OCI-LY3 (cell line): ENCODE data around the gene SOX5.
"Not testable (repeated sequence)": the region's sequence is repeated elsewhere in the genome, so short reads cannot be mapped to it uniquely, and the experiment has no call there.

Source experiments
- H2AFZ ChIP-seq: fragments of 200-600, 300-600 bp; shearing (Covaris generic); 2 replicates; pipeline ENCODE4 v1.6.0; 2014; ENCODE audit warnings: antibody characterized with exemption, low read depth, low read length
- H3K27ac ChIP-seq: fragments of 200-600, 300-600 bp; sonication (generic); 2 replicates; pipeline ENCODE4 v1.5.1; 2014; ENCODE audit warnings: mild to moderate bottlenecking, low read length, moderate library complexity, mixed read lengths
- H3K27me3 ChIP-seq: fragments of 200-600, 300-600 bp; sonication (generic); 2 replicates; pipeline ENCODE4 v1.6.1; 2014; ENCODE audit warnings: low read depth, low read length, mixed read lengths
- H3K36me3 ChIP-seq: fragments of 200-600, 300-600 bp; sonication (generic); replicated peaks from 2 replicates; pipeline ENCODE3; 2014; ENCODE audit warnings: low read depth, low read length, mixed read lengths
- H3K4me1 ChIP-seq: fragments of 300-600, 200-600 bp; sonication (generic); 2 replicates; pipeline ENCODE4 v1.6.1; 2014; ENCODE audit warnings: low read length, mixed read lengths
- H3K4me2 ChIP-seq: fragments of 200-600, 300-600 bp; sonication (generic); 2 replicates; pipeline ENCODE4 v1.6.1; 2014; ENCODE audit warnings: low read length, mixed read lengths
- H3K4me3 ChIP-seq: fragments of 300-600, 200-600 bp; sonication (generic); 2 replicates; pipeline ENCODE4 v1.5.1; 2014; ENCODE audit warnings: antibody characterized with exemption, mild to moderate bottlenecking, low read length, moderate library complexity
- H3K79me2 ChIP-seq: fragments of 300-600, 200-600 bp; shearing (Covaris generic); 2 replicates; pipeline ENCODE4 v1.6.1; 2014; ENCODE audit warnings: mild to moderate bottlenecking, low read length, mixed read lengths
- H3K9ac ChIP-seq: fragments of 300-600, 200-600 bp; shearing (Covaris generic); 2 replicates; pipeline ENCODE4 v1.6.0; 2014; ENCODE audit warnings: mild to moderate bottlenecking, low read length, moderate library complexity
- H3K9me3 ChIP-seq: fragments of 200-600, 300-600 bp; shearing (Covaris generic); 2 replicates; pipeline ENCODE4 v1.6.1; 2014; ENCODE audit warnings: low read length, mixed read lengths; ENCODE audit not compliant: insufficient read depth
- H4K20me1 ChIP-seq: fragments of 200-600, 300-600 bp; sonication (generic); 2 replicates; pipeline ENCODE4 v1.6.1; 2016; ENCODE audit warnings: low read length, mixed read lengths; ENCODE audit not compliant: insufficient read depth
- EZH2phosphoT487 ChIP-seq: fragments of 200-600 bp; shearing (Covaris generic); IDR thresholded peaks from 2 replicates; pipeline ENCODE4 v1.6.1; 2018; ENCODE audit warnings: antibody characterized with exemption, mixed run types, low read depth
- TF ChIP-seq, protein P1 (sequence below): fragments of 200-600, 300-600 bp; sonication (generic); IDR thresholded peaks from 2 replicates; pipeline ENCODE4 v1.5.1; 2014; ENCODE audit warnings: antibody characterized with exemption, low read length, low read depth

SOX5 gene

DNA sequence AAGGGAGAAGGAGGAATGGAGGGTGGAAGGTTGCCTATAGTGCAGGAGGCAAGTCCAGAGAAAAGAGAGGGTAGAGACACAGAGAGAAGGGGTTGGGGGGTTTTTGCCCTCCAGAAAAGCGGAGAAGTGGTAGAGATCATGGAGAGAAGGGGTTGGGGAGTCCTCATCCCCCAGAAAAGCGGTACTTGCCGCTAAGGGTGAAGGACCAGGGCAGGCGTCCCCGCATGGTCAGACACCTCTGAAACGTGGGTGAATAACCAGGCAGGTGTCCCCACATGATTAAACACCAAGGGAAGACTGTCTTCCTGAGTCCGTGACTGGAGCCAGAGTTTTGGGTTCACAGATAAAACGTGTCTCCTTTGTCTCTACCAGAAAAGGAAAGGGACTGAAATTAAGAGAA, 439.0 kb downstream of the SOX5 start:
- H3K9me3 ChIP-seq: no peaks in the 10 kb centered on the region
- no peak overlapping the region for H2AFZ ChIP-seq
- no peak overlapping the region for H3K4me3 ChIP-seq
- H3K27me3 ChIP-seq: no peaks in the 10 kb centered on the region
- no peaks in the 10 kb centered on the region for H3K36me3 ChIP-seq
- H3K4me1 ChIP-seq: peaks cover 9% of the 10 kb centered on the region
- no peaks in the 10 kb centered on the region for H3K79me2 ChIP-seq
- TF ChIP-seq EZH2phosphoT487: no peak
- TF ChIP-seq, protein P1, sequence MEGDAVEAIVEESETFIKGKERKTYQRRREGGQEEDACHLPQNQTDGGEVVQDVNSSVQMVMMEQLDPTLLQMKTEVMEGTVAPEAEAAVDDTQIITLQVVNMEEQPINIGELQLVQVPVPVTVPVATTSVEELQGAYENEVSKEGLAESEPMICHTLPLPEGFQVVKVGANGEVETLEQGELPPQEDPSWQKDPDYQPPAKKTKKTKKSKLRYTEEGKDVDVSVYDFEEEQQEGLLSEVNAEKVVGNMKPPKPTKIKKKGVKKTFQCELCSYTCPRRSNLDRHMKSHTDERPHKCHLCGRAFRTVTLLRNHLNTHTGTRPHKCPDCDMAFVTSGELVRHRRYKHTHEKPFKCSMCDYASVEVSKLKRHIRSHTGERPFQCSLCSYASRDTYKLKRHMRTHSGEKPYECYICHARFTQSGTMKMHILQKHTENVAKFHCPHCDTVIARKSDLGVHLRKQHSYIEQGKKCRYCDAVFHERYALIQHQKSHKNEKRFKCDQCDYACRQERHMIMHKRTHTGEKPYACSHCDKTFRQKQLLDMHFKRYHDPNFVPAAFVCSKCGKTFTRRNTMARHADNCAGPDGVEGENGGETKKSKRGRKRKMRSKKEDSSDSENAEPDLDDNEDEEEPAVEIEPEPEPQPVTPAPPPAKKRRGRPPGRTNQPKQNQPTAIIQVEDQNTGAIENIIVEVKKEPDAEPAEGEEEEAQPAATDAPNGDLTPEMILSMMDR: no peak
- no peak overlapping the region for H3K9ac ChIP-seq
- no peaks in the 10 kb centered on the region for H4K20me1 ChIP-seq
- no peak overlapping the region for H3K27ac ChIP-seq
- H3K4me2 ChIP-seq: no peak overlapping the region

DNA sequence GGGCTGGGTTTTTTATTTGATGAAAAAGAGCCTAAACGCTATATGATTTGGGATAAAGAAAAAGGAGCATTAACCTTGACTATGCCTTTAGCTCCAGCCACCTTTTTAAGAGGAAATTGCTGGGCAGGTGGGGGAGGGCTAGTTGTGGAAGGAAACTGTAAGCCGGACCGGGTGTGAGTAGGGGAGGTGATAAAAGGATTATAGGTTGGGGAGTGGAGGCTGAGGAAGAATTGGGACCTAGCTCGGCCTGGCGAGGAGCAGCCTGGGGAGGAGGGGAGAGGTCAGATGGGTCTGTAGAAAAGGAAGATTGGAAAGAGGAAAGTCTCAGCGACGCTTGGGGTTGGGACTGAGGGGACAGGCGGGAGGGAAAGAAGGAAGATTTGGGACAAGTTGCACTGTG, 439.6 kb downstream of the SOX5 start:
- not testable (repeated sequence) for H2AFZ ChIP-seq, H3K4me3 ChIP-seq, H3K9me3 ChIP-seq, H3K4me2 ChIP-seq, H3K27ac ChIP-seq, H3K9ac ChIP-seq, H3K36me3 ChIP-seq, H4K20me1 ChIP-seq, H3K27me3 ChIP-seq, H3K79me2 ChIP-seq, H3K4me1 ChIP-seq

DNA sequence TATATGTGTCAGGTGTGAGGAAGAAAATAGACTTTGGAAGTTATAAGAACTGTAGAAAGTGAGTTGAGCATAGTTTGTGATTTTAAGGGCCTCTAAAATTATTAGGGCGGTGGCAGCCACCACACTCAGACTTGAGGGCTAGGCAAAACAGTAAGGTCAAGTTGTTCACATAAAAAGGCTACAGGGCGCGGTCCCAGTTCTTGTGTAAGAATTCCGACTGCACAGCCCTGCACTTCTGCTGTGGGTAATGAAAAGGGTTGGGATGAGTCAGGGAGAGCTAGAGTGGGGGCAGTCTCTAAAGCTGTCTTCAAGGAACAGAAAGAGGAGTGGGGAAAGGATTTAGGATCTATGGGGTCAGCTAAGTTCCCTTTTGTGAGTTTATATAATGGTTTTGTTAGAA, 441.7 kb downstream of the SOX5 start:
- not testable (repeated sequence) for H3K9me3 ChIP-seq, H3K27me3 ChIP-seq, H3K27ac ChIP-seq, H3K4me1 ChIP-seq, H3K4me3 ChIP-seq, H3K4me2 ChIP-seq, H3K79me2 ChIP-seq, H3K9ac ChIP-seq, H2AFZ ChIP-seq, H4K20me1 ChIP-seq, H3K36me3 ChIP-seq

- not testable (repeated sequence) for H3K79me2 ChIP-seq, H3K27me3 ChIP-seq, H3K4me1 ChIP-seq, H2AFZ ChIP-seq, H3K27ac ChIP-seq, H4K20me1 ChIP-seq, H3K9me3 ChIP-seq, H3K4me2 ChIP-seq, H3K4me3 ChIP-seq, H3K9ac ChIP-seq, H3K36me3 ChIP-seq
Observed at GRCh38 chr12:23505736-23506135, 443.7 kb downstream of the SOX5 start.

DNA sequence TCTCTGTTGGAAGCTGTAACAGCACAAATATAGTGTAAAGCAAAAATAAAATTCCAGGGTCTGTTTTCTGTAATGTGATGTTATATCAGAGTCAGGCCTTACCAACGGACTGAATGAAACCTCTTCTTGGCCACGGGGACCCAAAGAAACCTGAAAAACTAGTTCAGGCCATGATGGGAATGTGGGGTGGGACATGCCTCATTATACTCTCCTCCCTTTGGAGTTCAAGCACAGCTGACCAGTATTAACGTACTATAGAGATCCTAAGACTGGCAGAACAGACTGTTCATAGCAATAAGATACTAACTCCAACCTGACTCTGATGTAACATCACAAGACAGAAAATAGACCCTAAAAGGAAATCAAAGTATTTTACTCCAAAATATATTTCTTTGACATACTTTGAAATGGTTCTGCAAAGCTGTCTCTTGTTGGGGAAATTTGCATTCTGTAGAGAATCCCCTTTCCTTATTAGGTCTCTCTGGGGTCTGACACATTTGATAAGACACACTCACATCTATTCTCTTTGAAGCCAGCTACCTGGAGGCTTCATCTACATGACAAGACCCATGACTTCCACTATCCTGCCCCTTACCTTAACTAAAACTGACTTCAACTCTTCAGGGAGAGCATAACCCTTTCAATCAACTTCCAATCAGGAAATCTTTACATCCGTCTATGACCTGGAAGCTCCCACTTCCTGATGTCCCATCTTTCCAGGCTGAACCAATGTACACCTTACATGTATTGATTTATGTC, 444.6 kb downstream of the SOX5 start:
- Histone ChIP-seq H3K36me3 (no peaks in the 10 kb centered on the region), H3K9me3 (no peaks in the 10 kb centered on the region), H3K27ac (no peak overlapping the region), H2AFZ (no peak overlapping the region), H3K4me2 (no peak overlapping the region), H3K27me3 (no peaks in the 10 kb centered on the region), H3K79me2 (no peaks in the 10 kb centered on the region), H3K4me1 (no peaks in the 10 kb centered on the region), H4K20me1 (no peaks in the 10 kb centered on the region), H3K4me3 (no peak overlapping the region), H3K9ac (no peak overlapping the region)
- TF ChIP-seq EZH2phosphoT487: no peak
- TF ChIP-seq, protein P1: no peak
